HEK293 (cell line): ENCODE measurements around the gene THSD4.

ENCODE experiments used
- CTCF ChIA-PET: fragments of 350-600 bp; formaldehyde crosslinking; extraction: SDS; loops from one replicate; lab custom pipeline; 2021; ENCODE audit warnings: antibody characterized with exemption; lab: Yijun Ruan, JAX
- POLR2A ChIA-PET: fragments of 300-600 bp; formaldehyde crosslinking; extraction: SDS; loops from one replicate; lab custom pipeline; 2020; ENCODE audit warnings: antibody characterized with exemption, inconsistent platforms; lab: Yijun Ruan, JAX
- H3K27ac ChIP-seq: fragments of 200-500 bp; sonication (Bioruptor generic); 2 replicates; pipeline ENCODE4 v1.5.1; 2014; ENCODE audit warnings: low read depth, low read length, control low read depth, inconsistent platforms; ENCODE audit errors: extremely low read depth
- H3K36me3 ChIP-seq, 2 experiments: fragments of 200-500 bp in 1 of 2; sonication (Bioruptor generic) in 1 of 2; 1 replicate in 1 of 2; 2 replicates in 1 of 2; pipeline ENCODE4 v1.5.1; 2014 to 2017; ENCODE audit warnings: inconsistent platforms in 2 of 2, low read length in 2 of 2; ENCODE audit not compliant: control insufficient read depth in 2 of 2, insufficient read depth in 1 of 2
- H3K4me1 ChIP-seq: fragments of 200-500 bp; sonication (Bioruptor generic); 2 replicates; pipeline ENCODE4 v1.5.1; 2014; ENCODE audit warnings: mild to moderate bottlenecking, low read length, inconsistent platforms; ENCODE audit not compliant: control insufficient read depth, insufficient read depth
- H3K4me3 ChIP-seq: 2 replicates; pipeline ENCODE4 v1.5.1; 2011; ENCODE audit warnings: low read depth, mild to moderate bottlenecking, control low read depth, low read length, moderate library complexity
- H3K9me3 ChIP-seq: fragments of 200-500 bp; sonication (Bioruptor generic); 2 replicates; pipeline ENCODE4 v1.5.1; 2014; ENCODE audit warnings: low read depth, low read length, inconsistent platforms; ENCODE audit not compliant: control insufficient read depth, insufficient read depth
- BCL6B ChIP-seq: fragments of 450-650 bp; formaldehyde crosslinking; IDR thresholded peaks from 2 replicates; pipeline ENCODE4 v1.5.1; 2017; ENCODE audit warnings: missing biosample characterization, missing genetic modification characterization
- GLI2 ChIP-seq: fragments of 450-650 bp; formaldehyde crosslinking; IDR thresholded peaks from 2 replicates; pipeline ENCODE4; 2017; ENCODE audit warnings: missing biosample characterization, missing genetic modification characterization, low read depth, borderline replicate concordance
- IKZF3 ChIP-seq: fragments of 450-650 bp; IDR thresholded peaks from 2 replicates; pipeline ENCODE4 v1.5.0; 2018; ENCODE audit warnings: missing biosample characterization, mild to moderate bottlenecking, missing genetic modification characterization, moderate library complexity
- KLF10 ChIP-seq: fragments of 450-650 bp; IDR thresholded peaks from 2 replicates; pipeline ENCODE4 v1.5.1; 2018; ENCODE audit warnings: missing biosample characterization, mild to moderate bottlenecking, missing genetic modification characterization
- KLF7 ChIP-seq: fragments of 450-650 bp; formaldehyde crosslinking; IDR thresholded peaks from 2 replicates; pipeline ENCODE4 v1.5.1; 2016; ENCODE audit warnings: missing biosample characterization, missing genetic modification characterization, borderline replicate concordance
- KLF8 ChIP-seq: fragments of 450-650 bp; formaldehyde crosslinking; IDR thresholded peaks from 2 replicates; pipeline ENCODE4 v1.5.1; 2016; ENCODE audit warnings: missing biosample characterization, missing genetic modification characterization
- PATZ1 ChIP-seq: fragments of 450-650 bp; formaldehyde crosslinking; IDR thresholded peaks from 2 replicates; pipeline ENCODE4 v1.5.1; 2016; ENCODE audit warnings: missing biosample characterization, missing genetic modification characterization
- SETDB1 ChIP-seq: IDR thresholded peaks from one replicate; pipeline ENCODE4 v1.6.1; 2017; ENCODE audit warnings: mild to moderate bottlenecking, low read length, moderate library complexity, mixed read lengths; ENCODE audit not compliant: insufficient read length
- ZBTB1 ChIP-seq: fragments of 450-650 bp; formaldehyde crosslinking; IDR thresholded peaks from 2 replicates; pipeline ENCODE4 v1.5.1; 2016; ENCODE audit warnings: missing biosample characterization, missing genetic modification characterization
- ZBTB20 ChIP-seq: fragments of 450-650 bp; formaldehyde crosslinking; IDR thresholded peaks from 2 replicates; pipeline ENCODE4 v1.5.1; 2016; ENCODE audit warnings: missing biosample characterization, missing genetic modification characterization
- ZBTB21 ChIP-seq: fragments of 450-650 bp; formaldehyde crosslinking; IDR thresholded peaks from 2 replicates; pipeline ENCODE4 v1.5.1; 2017; ENCODE audit warnings: missing biosample characterization, missing genetic modification characterization
- ZBTB8A ChIP-seq: fragments of 450-650 bp; formaldehyde crosslinking; IDR thresholded peaks from 2 replicates; pipeline ENCODE4 v1.5.1; 2016; ENCODE audit warnings: missing biosample characterization, missing genetic modification characterization
- ZNF133 ChIP-seq: fragments of 450-650 bp; formaldehyde crosslinking; IDR thresholded peaks from 2 replicates; pipeline ENCODE4 v1.5.1; 2016; ENCODE audit warnings: missing biosample characterization, missing genetic modification characterization
- ZNF146 ChIP-seq: fragments of 450-650 bp; formaldehyde crosslinking; IDR thresholded peaks from 2 replicates; pipeline ENCODE4 v1.5.1; 2016; ENCODE audit warnings: missing biosample characterization, missing genetic modification characterization
- ZNF19 ChIP-seq: fragments of 450-650 bp; formaldehyde crosslinking; IDR thresholded peaks from 2 replicates; pipeline ENCODE4; 2016; ENCODE audit warnings: missing biosample characterization, missing genetic modification characterization, low read depth
- ZNF274 ChIP-seq, 2 experiments: fragments of 200-500 bp in 1 of 2; fragments of 450-650 bp in 1 of 2; sonication (Bioruptor generic) in 1 of 2; formaldehyde crosslinking in 1 of 2; IDR thresholded peaks; 2 replicates each; pipeline versions ENCODE4 v1.5.1 to v1.6.1; 2014 to 2016; ENCODE audit warnings: borderline replicate concordance in 1 of 2, inconsistent platforms in 1 of 2, low read length in 1 of 2, missing biosample characterization in 1 of 2, missing genetic modification characterization in 1 of 2
- ZNF391 ChIP-seq: fragments of 450-650 bp; formaldehyde crosslinking; IDR thresholded peaks from 2 replicates; pipeline ENCODE4 v1.5.1; 2016; ENCODE audit warnings: low read depth, missing biosample characterization, missing genetic modification characterization, borderline replicate concordance
- ZNF423 ChIP-seq: fragments of 450-650 bp; formaldehyde crosslinking; IDR thresholded peaks from 2 replicates; pipeline ENCODE4 v1.5.1; 2016; ENCODE audit warnings: missing biosample characterization, missing genetic modification characterization
- ZNF544 ChIP-seq: fragments of 450-650 bp; formaldehyde crosslinking; IDR thresholded peaks from 2 replicates; pipeline ENCODE4 v1.5.0; 2017; ENCODE audit warnings: missing biosample characterization, missing genetic modification characterization
- ZNF560 ChIP-seq: fragments of 450-650 bp; formaldehyde crosslinking; IDR thresholded peaks from 2 replicates; pipeline ENCODE4 v1.5.1; 2017; ENCODE audit warnings: missing biosample characterization, missing genetic modification characterization, borderline replicate concordance
- ZNF747 ChIP-seq: fragments of 450-650 bp; formaldehyde crosslinking; IDR thresholded peaks from 2 replicates; pipeline ENCODE4 v1.5.1; 2016; ENCODE audit warnings: missing biosample characterization, missing genetic modification characterization
- ZNF785 ChIP-seq: fragments of 450-650 bp; formaldehyde crosslinking; IDR thresholded peaks from 2 replicates; pipeline ENCODE4 v1.5.1; 2016; ENCODE audit warnings: missing biosample characterization, missing genetic modification characterization
- ZNF843 ChIP-seq: fragments of 450-650 bp; formaldehyde crosslinking; IDR thresholded peaks from 2 replicates; pipeline ENCODE4 v1.5.1; 2016; ENCODE audit warnings: missing biosample characterization, missing genetic modification characterization
- ZSCAN23 ChIP-seq: fragments of 450-650 bp; formaldehyde crosslinking; IDR thresholded peaks from 2 replicates; pipeline ENCODE4 v1.5.1; 2016; ENCODE audit warnings: missing biosample characterization, missing genetic modification characterization
- TF ChIP-seq, protein P1 (sequence below): fragments of 450-650 bp; formaldehyde crosslinking; IDR thresholded peaks from 2 replicates; pipeline ENCODE4 v1.5.1; 2016; ENCODE audit warnings: missing biosample characterization, missing genetic modification characterization, borderline replicate concordance
- TF ChIP-seq, protein P2 (sequence below): fragments of 450-650 bp; formaldehyde crosslinking; IDR thresholded peaks from 2 replicates; pipeline ENCODE4 v1.5.1; 2016; ENCODE audit warnings: missing biosample characterization, missing genetic modification characterization

The THSD4 gene

DNA sequence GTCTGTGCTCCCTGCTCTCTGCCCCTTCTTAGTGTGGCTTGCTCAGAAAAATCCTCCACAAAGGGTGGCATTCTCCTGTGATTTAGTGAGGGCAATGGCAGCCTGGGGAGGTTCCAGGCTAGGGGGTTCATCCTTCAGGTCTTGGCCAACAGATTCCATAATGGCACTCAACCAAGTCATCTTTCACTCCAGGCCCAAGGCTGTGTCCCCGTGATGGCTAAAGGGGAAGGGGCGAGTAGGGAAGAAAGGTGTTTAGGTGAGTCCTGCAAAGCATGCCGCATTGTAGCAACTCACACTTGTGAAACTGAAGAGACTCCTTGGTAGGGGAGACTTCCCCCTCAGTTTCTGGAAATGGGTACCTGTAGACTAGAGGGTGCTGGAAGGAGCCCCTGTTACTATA is 105.6 kb downstream of the THSD4 start:
- H3K4me1 ChIP-seq = no peaks in the 10 kb centered on the region
- ChIA-PET CTCF (no interaction called here), POLR2A (no interaction called here)
- TF ChIP-seq KLF7 (tag by site-specific recombination) = no peak
- TF ChIP-seq, protein P1, sequence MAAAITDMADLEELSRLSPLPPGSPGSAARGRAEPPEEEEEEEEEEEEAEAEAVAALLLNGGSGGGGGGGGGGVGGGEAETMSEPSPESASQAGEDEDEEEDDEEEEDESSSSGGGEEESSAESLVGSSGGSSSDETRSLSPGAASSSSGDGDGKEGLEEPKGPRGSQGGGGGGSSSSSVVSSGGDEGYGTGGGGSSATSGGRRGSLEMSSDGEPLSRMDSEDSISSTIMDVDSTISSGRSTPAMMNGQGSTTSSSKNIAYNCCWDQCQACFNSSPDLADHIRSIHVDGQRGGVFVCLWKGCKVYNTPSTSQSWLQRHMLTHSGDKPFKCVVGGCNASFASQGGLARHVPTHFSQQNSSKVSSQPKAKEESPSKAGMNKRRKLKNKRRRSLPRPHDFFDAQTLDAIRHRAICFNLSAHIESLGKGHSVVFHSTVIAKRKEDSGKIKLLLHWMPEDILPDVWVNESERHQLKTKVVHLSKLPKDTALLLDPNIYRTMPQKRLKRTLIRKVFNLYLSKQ (tag by site-specific recombination) = no peak
- TF ChIP-seq PATZ1 (tag by site-specific recombination) = no peak
- no peak for TF ChIP-seq ZNF785 (tag by site-specific recombination)
- no peak for TF ChIP-seq ZNF391
- TF ChIP-seq ZSCAN23 (tag by site-specific recombination) = no peak
- TF ChIP-seq GLI2 (tag by site-specific recombination) = no peak
- TF ChIP-seq ZNF747 = no peak
- TF ChIP-seq ZNF274 (IDR thresholded peaks at IDR 0.05; ENCODE audit: low read length) = no peak
- TF ChIP-seq ZNF274 (tag by site-specific recombination; IDR thresholded peaks at IDR 0.05; ENCODE audit: borderline replicate concordance) = no peak
- no peak for TF ChIP-seq ZNF423 (tag by site-specific recombination)
- TF ChIP-seq ZNF544 = no peak
- TF ChIP-seq ZBTB21 (tag by site-specific recombination) = no peak
- TF ChIP-seq ZNF843 (tag by site-specific recombination) = no peak
- no peak for TF ChIP-seq ZBTB1 (tag by site-specific recombination)
- no peak for TF ChIP-seq KLF10 (tag by site-specific recombination)
- H3K27ac ChIP-seq = no peak overlapping the region
- H3K4me3 ChIP-seq = no peak overlapping the region
- no peaks in the 10 kb centered on the region for H3K36me3 ChIP-seq
- H3K9me3 ChIP-seq = no peaks in the 10 kb centered on the region

DNA sequence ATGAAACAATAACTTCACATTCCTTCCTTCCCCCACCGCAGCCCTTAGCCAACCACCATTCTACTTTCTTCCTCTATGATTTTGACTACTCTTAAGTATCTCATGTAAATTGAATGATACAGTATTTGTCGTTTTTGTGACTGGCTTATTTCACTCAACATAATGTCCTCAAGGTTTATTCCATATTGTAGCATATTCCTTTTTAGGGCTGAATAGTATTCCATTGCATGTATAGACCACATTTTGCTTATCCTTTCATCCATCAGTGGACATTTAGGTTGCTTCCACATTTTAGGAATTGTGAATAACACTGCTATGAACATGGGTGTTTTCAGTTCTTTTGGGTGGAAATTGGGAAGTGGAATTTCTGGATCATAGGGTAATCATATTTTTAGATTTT is 106.1 kb downstream of the THSD4 start:
- no peaks in the 10 kb centered on the region for H3K9me3 ChIP-seq
- no peak for TF ChIP-seq BCL6B (tag by site-specific recombination)
- TF ChIP-seq ZNF19 (tag by site-specific recombination) = no peak
- TF ChIP-seq ZBTB8A = no peak
- TF ChIP-seq ZNF560 (tag by site-specific recombination) = no peak
- TF ChIP-seq, protein P2, sequence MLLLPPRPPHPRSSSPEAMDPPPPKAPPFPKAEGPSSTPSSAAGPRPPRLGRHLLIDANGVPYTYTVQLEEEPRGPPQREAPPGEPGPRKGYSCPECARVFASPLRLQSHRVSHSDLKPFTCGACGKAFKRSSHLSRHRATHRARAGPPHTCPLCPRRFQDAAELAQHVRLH (tag by site-specific recombination) = 0 out of 2 replicates have a peak, but pooled peaks have one; percentile 43
- TF ChIP-seq IKZF3 (tag by site-specific recombination) = no peak
- no peak for TF ChIP-seq SETDB1
- TF ChIP-seq KLF8 = no peak
- TF ChIP-seq ZNF133 (tag by site-specific recombination) = no peak
- no peak for TF ChIP-seq ZBTB20 (tag by site-specific recombination)
- TF ChIP-seq ZNF146 = peak; percentile 94
- peaks cover 4% of the 10 kb centered on the region for H3K4me1 ChIP-seq
- no peak overlapping the region for H3K4me3 ChIP-seq
- ChIA-PET CTCF (no interaction called here), POLR2A (no interaction called here)
- no peak overlapping the region for H3K27ac ChIP-seq
- no peaks in the 10 kb centered on the region for H3K36me3 ChIP-seq
